Fibroblast of skin of back (primary cell): ENCODE data around the gene CAPN15.
A peak's percentile ranks its signal among the peaks of the same experiment; 100 is the strongest.
"Not testable (repeated sequence)": the region's sequence is repeated elsewhere in the genome, so short reads cannot be mapped to it uniquely, and the experiment has no call there.

Source experiments
- DNase-seq: peaks from one replicate; pipeline ENCODE4 v3.0.0-alpha.2; 2013

Gene CAPN15

DNA sequence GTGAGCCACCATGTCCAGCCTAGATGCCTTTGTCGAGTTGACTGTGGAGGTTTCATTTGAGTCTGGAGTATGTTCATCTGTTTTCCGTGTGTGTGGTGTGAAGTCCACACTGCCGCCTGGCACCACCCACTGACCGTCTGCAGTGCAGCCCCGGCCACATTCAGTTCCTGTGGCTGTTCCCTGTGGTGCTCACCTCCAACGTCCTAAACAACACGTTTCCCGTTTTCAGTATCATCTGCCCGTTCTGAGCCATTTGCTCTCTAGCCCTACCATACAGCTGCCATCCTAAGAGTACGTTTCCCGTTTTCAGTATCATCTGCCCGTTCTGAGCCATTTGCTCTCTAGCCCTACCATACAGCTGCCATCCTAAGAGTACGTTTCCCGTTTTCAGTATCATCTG is 20.0 kb upstream of the CAPN15 start:
- DNase-seq, result not testable (repeated sequence)

DNA sequence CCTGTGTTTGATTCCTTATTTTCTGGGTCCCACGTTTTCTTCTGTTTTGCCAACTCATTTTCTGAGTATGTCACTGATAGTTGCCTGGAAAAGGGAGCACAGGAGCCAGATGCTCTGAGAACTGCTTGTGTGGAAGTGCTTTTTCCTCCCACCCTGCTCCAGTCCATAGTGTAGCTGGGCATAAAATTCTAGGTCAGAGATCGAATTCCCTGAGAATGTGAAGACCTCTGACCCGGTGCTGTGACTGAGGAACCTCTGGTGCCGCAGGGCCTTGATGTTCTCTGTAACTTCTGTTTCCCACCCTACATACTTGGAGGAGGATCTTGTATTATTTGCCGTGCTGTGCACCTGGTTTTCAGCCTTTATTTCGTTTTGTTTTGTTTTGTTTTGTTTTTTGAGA is 19.5 kb upstream of the CAPN15 start:
- no peak for DNase-seq

DNA sequence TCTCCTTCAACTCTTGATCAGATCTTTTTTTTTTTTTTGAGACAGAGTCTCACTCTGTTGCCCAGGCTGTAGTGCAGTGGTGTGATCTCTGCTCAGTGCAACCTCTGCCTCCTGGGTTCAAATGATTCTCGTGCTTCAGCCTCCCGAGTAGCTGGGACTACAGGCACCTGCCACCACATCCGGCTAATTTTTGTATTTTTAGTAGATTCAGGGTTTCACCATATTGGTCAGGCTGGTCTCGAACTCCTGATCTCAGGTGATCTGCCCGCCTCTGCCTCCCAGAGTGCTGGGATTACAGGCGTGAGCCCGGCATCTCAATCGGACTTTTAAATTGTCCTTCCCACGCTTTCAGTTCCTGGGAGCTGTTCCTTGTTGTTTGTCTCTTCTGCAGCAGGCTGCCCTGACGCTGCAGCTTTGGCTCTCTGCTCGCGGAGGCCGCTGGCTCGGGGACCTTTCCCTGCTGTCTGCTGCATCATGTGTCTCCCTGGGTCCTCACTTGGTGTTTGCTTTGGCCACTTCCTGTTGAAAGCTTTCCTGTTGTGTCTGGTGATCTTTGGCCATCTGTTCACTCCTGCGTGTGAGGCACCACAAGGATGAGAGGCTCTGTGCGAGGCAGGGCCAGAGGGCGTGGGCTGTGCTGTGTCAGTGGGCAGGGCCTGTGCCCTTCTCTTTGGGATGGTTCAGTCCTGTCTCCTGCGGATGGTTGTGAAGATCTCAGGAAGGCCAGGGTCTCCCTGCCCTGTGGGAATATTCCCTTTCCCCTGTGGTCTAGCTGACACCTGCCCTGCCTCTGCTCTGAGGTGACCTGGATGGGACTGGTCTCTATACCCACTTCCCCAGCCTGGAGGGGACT is 18.4 kb upstream of the CAPN15 start:
- no peak for DNase-seq

DNA sequence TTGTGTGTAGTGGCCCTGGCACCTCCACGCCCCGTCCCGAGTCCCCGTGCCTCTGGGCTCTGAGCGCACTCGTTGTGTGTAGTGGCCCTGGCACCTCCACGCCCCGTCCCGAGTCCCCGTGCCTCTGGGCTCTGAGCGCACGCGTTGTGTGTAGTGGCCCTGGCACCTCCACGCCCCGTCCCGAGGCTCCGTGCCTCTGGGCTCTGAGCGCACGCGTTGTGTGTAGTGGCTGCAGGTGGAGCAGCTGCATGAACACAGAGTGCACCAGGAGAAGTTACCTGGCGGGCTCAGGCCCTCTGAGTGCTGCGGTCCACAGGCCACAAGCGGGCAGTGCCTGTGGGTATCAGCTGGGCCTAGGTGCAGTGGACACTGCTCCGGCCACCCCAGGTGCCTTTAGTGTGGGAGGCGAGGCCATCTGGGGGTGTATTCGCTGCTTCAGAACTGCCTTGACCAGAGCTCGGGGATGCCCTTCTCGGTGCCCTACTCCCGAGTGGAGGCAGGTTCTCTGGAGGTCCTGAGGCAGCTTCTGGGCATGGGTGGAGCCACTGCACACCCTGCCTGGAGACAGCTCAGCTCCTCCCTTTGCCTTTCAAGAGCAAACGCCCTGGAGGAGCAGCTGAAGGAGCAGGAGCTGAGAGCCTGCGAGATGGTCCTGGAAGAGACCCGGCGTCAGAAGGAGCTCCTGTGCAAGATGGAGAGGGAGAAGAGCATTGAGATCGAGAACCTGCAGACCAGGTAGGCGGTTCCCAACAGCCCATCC is 17.3 kb upstream of the CAPN15 start:
- DNase-seq, result no peak

DNA sequence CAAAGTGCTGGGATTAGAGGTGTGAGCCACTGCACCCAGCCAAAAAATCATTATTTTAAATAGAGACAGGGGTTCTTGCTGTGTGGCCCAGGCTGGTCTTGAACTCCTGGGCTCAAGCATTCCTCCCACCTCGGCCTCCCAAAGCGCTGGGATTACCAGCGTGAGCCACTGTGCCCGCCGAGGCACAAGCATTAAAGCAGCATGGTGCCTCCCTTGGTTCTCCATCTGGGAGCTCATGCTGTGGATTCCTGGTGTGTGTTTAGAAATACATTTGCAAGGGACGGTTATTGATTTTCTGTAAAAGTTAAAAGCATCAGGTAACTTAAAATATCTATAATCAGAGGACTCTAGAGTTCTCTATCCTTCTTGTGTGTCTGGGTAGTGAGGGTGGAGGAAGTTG is 14.7 kb upstream of the CAPN15 start:
- no peak for DNase-seq

DNA sequence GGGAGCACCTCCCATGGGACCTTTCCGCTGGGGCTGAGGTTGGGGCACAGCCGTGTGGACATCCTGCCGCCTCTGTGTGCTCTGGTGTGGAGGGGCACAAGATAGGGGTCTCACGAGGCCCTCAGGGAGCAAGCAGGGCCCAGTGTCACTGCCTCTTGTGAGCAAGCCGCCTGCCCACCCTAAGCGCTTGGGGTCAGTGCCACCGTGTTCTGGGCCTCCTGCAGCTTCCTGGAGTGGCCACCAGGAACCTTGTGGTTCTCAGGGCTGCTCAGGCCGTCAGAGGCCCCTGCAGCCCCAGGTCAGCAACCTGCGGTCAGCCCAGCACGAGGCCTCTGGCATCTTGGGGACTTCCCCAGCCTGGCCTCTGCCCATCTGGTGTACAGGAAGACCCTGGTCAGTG is 13.6 kb upstream of the CAPN15 start:
- DNase-seq, result no peak

DNA sequence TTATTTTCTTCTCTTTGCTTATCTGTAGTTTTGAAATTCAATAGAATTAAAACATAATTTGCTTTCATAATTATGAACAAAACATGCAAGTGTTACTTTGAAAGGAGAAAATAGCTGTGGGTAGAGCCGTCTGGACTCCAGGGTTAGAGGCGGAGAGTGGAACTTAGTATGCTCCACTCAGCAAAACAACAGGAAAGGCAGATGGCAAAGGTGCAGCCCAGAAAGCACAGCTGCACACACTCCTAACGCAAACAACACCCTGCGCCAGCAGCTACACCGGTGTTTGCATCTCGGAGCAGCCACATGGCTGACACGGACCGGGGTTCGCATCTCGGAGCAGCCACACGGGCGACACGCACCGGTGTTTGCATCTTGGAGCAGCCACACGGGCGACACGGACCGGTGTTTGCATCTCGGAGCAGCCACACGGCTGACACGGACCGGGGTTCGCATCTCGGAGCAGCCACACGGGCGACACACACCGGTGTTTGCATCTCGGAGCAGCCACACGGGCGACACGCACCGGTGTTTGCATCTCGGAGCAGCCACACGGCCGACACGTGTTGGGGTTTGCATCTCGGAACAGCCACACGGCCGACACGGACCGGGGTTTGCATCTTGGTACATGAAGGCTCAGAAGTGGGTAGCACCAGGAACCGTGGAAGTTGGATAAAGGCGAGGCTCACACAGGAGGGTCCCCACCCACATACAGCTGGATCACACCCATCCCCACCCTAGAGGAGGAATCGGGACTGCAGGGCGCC is 12.2 kb upstream of the CAPN15 start:
- DNase-seq, result no peak

DNA sequence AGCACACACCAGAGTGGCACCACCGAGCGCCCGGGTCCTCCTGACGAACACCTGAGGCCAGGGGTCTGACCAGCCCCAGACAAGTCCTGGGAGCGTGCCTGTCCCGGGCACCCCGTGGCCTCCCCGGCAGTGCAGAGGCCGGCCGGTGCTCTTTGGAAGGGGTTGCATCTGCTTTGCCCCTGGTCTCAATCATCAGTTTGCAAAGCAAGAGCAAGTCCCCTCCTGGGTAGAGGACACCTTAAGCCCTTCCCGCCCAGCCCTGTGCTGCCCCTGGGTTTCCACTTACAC is 11.6 kb upstream of the CAPN15 start:
- DNase-seq, result no peak

DNA sequence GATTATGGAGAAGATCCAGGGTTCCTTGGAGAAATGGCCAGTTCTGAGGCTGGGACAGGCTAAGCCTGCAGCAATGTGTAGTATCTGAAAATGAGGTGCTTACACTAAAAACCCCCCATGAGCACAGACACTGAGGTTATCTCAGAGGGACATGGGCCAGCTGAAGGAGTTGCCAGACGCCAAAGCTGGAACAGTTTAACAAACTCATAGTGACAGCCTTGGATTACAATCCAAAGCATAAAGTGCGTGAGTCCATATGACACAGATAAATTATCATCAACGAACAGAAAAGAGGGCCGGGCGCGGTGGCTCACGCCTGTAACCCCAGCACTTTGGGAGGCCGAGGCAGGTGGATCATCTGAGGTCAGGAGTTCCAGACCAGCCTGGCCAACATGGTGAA is 11.2 kb upstream of the CAPN15 start:
- no peak for DNase-seq

DNA sequence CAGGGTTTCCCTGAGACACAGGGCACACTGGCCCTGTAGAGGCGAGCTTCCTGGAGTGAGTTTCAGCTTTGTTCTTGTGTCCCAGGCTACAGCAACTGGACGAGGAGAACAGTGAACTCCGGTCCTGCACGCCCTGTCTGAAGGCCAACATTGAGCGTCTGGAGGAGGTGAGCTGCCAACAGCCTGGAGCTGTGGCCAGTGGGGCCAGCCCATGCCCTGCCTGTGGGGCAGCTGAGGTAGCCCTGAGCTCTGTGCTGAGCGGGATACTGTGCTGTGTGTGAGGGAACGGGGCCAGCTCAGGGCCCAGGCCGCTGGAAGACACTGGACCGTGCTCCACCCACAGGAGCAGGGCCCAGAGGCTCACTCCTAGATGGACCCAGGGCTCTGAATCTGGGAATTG is 8.7 kb upstream of the CAPN15 start:
- DNase-seq, result no peak

DNA sequence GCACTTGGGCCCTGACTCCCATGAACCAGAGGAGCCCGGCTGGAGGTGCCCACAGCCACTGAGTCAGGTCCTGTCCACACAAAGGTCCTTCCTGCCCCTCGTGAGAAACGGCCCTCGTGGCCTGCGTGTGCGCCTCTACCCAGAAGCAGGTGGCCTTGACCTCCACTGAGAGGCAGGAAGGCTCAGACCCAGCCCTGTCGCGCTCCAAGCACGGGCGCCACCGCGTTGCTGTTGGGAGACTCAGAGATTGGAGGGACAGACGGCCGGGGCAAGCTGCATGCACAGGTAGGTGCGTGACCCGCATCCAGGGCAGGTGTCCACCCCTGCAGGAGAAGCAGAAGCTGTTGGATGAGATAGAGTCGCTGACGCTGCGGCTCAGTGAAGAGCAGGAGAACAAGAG is 8.1 kb upstream of the CAPN15 start:
- DNase-seq, result no peak

DNA sequence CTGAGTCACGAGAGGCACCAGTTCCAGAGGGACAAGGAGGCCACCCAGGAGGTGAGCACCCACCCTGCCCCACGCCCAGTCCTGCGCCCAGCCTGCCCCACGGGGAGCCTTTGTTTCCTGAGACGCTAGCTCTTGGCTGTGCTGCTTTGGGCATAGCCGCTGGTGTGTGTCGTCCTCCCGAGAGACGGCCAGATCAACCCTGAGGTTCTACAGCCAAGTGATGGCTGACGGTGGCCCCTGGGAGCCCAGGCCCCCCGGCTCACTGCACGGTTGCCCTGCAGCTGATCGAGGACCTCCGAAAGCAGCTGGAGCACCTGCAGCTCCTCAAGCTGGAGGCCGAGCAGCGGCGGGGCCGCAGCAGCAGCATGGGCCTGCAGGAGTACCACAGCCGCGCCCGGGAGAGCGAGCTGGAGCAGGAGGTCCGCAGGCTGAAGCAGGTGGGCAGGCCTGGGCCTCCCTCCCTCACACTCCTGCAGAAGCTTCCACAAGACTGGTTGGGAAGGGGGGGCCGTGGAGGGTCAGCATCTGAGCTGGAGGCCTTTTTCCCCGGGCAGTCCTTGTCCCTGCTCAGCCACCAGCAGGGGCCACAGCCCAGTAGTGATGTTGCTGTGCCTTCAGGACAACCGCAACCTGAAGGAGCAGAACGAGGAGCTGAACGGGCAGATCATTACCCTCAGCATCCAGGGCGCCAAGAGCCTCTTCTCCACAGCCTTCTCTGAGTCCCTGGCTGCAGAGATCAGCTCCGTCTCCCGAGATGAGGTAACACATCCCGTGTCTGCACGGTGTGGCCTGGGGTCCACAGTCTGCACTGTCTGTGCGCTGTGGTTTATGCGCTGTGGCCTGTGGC is 7.4 kb upstream of the CAPN15 start:
- DNase-seq, result no peak

DNA sequence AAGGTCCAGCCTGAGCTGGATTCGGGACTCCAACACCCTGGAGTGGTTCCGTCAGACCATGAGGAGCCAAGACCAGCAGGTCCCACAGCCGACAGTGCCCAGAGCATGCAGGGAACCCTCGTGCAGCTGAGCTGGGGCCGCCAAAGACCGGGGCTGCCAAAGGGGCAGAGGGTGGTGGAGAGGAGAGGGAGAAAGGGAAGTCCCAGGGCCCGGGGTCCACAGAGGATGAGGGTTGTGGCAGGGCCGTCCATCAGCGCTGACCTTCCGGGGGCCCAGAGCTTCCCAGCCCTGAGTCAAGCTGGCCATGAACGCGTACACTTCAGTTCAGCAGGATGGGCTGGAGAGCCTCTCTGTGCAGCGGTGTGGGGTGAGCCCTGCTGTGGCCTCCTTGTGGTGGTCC is 6.7 kb upstream of the CAPN15 start:
- no peak for DNase-seq

DNA sequence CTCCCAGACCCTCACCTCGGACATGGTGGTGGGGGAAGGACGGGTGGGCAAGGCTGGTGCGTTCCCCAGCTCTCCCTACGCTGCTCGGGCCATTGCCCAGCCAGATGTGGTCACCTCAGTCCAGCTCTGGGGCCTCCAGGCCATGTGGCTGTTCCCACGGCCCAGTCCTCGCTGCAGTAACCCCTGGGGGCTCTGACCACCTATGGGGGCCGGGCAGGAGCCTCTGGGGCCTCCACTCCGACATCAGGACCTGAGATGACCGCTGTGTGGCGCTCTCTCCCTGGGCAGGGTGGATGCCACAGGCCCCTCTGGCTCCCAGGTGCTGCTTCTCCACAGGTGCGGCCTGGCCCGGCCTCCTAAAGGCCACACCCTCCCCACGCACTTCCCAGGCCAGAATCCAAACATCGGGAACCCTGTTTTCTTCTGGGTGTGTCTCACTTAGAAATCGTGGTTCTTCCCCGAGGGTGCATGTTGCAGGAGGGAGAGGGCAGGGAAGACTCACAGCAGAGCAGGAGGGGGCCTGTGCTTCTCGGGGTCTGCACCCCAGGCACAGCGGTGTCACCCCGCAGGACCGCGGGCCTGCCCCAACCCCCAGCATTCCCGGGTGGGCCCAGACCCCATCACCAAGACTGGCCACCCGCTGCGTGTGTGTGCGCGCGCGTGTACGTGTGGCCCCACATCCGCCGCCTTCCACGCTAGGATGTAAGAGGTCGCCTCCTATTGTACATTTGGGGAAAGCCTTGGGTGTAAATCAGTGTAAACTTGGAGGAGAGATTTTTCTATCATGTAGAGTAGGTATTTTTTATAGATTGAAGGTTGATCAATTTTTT is 5.9 kb upstream of the CAPN15 start:
- DNase-seq, result no peak

DNA sequence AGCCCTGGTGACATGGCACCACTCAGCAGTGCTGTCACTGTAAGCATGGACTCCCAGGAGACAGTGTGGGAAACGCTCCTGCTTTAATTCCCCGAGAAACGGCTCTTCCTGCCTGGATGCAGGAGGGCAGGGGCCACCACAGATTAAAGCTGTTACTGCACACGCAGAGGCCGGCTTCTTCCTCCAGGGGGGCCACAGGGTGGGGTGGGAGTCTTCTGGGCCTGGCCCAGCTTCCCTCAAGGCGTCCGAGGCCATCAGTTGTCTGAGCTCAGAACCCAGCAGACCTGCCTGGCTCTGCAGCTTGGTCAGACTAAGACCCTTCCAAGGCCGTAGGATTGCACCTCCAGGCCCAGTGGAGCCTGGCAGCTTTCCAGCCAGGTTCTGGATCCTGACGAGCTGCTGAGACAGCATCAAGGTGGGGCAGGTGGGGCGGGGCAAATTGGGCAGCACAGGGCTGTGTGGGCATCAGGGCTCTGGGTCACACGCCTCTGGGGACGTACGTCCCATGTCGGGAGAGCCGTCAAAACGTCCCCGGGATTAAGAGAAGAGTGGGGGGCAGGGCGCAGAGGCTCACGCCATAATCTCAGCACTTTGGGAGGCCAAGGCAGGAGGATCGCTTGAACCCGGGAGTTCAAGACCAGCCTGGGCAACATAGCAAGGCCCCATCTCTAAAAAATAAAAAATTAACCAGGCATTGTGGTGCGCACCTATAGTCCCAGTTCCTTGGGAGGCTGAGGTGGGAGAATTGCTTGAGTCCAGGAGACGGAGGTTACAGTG is 5.0 kb upstream of the CAPN15 start:
- no peak for DNase-seq

DNA sequence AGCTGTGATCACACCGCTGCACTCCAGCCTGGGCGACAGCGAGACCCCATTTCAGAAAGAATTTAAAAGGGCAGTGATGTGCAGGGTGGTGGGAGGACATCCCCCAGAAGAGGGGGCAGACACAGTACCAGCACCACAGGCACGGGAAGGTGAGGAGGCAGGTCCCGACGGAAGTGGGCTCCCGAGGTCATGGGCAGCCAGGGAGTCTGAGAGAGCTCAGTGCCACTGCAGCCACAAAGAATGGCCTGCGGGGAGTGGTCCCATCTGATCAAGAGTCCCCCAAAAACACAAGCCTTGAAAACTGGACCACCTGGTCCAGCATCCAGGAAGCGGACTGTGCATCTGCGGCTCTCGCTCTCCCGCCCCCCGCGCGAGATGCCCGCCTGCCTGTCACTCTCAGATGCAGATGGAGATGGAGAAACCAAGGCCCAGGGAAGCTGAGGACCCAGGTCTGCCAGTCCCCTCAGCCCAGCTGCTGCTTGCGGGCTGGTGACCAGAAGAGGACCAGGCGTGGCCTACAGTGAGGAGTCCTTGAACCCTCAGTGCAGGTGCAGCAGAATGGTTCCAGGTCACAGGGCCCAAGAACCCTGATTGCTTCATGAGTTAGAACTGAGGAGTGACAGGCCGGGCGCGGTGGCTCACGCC is 4.3 kb upstream of the CAPN15 start:
- DNase-seq, result no peak

DNA sequence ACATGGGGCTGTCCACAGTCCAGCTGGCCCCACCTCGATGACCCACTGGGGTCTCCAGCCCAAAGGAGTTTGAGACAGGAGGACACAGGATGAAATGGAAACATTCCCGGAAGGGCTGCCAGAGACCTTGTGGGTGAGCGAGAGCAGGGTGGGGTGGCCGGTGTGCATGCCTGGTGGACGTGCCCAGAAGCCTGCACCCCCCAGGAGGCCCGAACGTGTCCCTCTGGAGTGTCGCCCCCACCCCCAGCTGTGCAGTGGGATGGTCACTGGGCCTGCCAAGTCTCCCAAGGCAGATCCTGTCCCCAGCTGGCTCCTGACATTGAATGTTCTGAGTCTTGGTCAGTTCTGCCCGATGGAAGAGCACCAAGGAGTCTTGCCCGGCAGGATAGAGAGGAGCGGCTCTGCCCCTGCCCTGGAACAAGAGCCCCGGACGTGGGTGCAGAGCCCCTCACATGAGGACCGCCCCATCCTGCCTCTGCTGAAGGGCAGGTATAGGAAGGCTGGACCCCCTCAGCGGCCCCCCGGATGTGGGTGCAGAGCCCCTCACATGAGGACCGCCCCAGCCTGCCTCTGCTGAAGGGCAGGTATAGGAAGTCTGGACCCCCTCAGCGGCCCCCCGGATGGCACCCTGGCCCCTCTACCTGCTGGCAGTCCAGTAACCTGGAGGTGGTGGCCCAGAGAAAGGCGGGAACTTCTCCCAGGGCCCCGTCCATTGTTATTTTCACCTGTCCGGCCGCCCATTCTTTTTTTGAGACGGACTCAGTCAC is 3.1 kb upstream of the CAPN15 start:
- no peak for DNase-seq

DNA sequence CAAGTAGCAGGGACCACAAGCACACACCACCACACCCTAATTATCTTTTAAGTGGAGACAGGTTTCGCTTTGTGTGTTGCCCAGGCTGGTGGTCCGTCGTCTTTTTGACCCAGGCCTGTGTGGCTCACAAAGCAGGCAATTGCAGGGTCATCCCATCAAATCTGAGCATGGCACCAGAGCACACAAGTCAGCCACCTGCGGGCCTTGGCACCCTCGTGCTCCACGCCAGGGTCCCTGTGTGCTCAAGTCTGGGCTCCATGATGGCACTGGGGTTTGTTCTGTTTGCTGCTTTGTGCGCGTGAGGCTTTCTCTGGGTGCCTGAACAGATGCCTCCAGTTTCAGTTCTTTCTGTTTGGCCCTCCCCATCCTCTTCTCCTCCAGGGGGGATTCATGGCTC is 2.4 kb upstream of the CAPN15 start:
- DNase-seq, result no peak

DNA sequence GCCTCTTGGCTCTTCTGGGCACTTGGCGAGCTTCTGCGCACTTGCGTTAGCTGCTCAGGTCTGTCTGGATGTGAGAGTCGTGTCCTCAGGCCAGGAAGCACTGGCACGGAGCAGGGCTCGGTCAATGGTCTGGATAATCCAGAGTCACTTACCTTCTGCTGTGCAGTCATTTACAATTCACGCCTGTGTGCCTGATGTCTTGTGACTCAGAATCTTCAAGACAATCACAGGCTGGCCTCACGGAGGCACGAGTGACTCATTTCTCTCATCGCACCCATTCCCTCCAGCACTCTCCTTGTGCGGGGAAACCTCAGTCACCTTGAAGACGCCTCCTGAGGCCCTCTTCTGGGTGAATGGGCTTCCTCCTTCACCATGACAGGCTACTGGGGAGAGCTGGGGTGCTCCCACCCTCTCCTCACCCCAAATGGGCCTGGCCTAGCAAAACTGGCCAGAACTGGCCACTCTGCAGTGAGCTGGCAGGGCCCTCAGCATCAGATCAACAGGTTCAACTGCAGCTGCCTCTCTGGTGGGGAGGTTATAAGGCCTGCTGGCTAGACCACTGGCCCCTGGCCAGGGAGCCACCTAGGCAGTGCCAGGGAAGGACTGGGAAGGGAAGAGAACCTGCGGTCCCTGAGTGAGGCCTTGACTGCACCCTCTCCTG is 1.9 kb upstream of the CAPN15 start:
- DNase-seq, result peak; percentile 85
